ENCODE data around the gene TOR1AIP2. TPM values are rescaled to one million over a fixed set of nuclear protein-coding genes. Genes with fewer than 3 reads are reported as not detected.

The TOR1AIP2 gene
- polyA plus RNA-seq, 1 of the 3 experiments (the other 2 are of a cell fraction): 12.7 TPM

GRCh38 chr1:179807291-179807690 is 70.3 kb downstream of the TOR1AIP2 start:
- ChIA-PET CTCF (interaction anchor here (0.8 to 20.9 kb wide), 5 partner anchors 7 to 99 kb away, joined by 3 to 862 read pairs (median 87); no protein-coding TSS in a partner anchor), POLR2A (no interaction called here)
- H3K27me3 ChIP-seq (ENCODE audit: insufficient read depth): peaks cover 10% of the 10 kb centered on the region; the same call in 1 of the 2 replicates
- H3K4me3 ChIP-seq (ENCODE audit: low read depth in 2 of 2, low read length in 1 of 2): no peak overlapping the region
- 75% methylated on average over 5 of the region's 9 CpGs for WGBS (ENCODE audit: low lambda C conversion rate)
- H3K27ac ChIP-seq (ENCODE audit: low read depth in 2 of 2, low read length in 1 of 2): peak overlapping the region in 1 of 2 experiments; percentile 54; a peak in 1 of 4 replicates
- peaks cover 0 to 55% of the 10 kb centered on the region in 2 experiments; a peak in 1 of 4 replicates for H3K4me1 ChIP-seq (ENCODE audit: control insufficient read depth in 1 of 2, insufficient read depth in 2 of 2, low read depth in 1 of 2, low read length in 1 of 2)
- no peak overlapping the region for H2AFZ ChIP-seq (ENCODE audit: low read depth)
- no peak for DNase-seq
- H3K4me2 ChIP-seq: no peak overlapping the region
- no peaks in the 10 kb centered on the region for H3K36me3 ChIP-seq (replicated peaks in 1 of 2; ENCODE audit: control insufficient read depth in 1 of 2, insufficient read depth in 2 of 2, low read length in 1 of 2)
- no peaks in the 10 kb centered on the region for H3K79me2 ChIP-seq (ENCODE audit: insufficient read depth)
- no peaks in the 10 kb centered on the region for H3F3A ChIP-seq (replicated peaks; ENCODE audit: insufficient read depth)
- H3K9me3 ChIP-seq: no peaks in the 10 kb centered on the region
- no peaks in the 10 kb centered on the region for H4K20me1 ChIP-seq (ENCODE audit: insufficient read depth)
- H3K9ac ChIP-seq: no peak overlapping the region
- TF ChIP-seq RXRA (IDR thresholded peaks at IDR 0.05; ENCODE audit: borderline replicate concordance, low read depth): no peak
- no peak for TF ChIP-seq JUND (IDR thresholded peaks at IDR 0.05)
- no peak for TF ChIP-seq FOXM1 (IDR thresholded peaks at IDR 0.05; ENCODE audit: low read depth)
- TF ChIP-seq YY1 (IDR thresholded peaks at IDR 0.05; ENCODE audit: low read depth): no peak
- no peak for TF ChIP-seq RFX5 (IDR thresholded peaks at IDR 0.05; ENCODE audit: low read length)
- no peak for TF ChIP-seq EP300 (IDR thresholded peaks at IDR 0.05; ENCODE audit: borderline replicate concordance in 1 of 2, low read depth in 1 of 2, low read length in 1 of 2)
- TF ChIP-seq TAF1 (IDR thresholded peaks at IDR 0.05; ENCODE audit: borderline replicate concordance, low read depth, low read length): no peak
- TF ChIP-seq FOSL2 (IDR thresholded peaks at IDR 0.05; ENCODE audit: borderline replicate concordance, low read depth): no peak
- no peak for TF ChIP-seq TCF12 (IDR thresholded peaks at IDR 0.05)
- no peaks in the 10 kb centered on the region for H3K9me2 ChIP-seq

- no peak for DNase-seq
- CTCF ChIA-PET: interaction anchor here (3.3 to 20.9 kb wide), 2 partner anchors 8 to 99 kb away, joined by 26 to 862 read pairs; no protein-coding TSS in a partner anchor
Measured at GRCh38 chr1:179806333-179806732, 71.3 kb downstream of the TOR1AIP2 start.

More at GRCh38 chr1:179806333-179806732, 71.3 kb downstream of the TOR1AIP2 start:
- H2AFZ ChIP-seq (ENCODE audit: low read depth): no peak overlapping the region
- H3K9me2 ChIP-seq: no peaks in the 10 kb centered on the region
- H3K4me3 ChIP-seq (ENCODE audit: low read depth in 2 of 2, low read length in 1 of 2): no peak overlapping the region
- 61% methylated on average over 4 of the region's 4 CpGs for WGBS (ENCODE audit: low lambda C conversion rate)
- POLR2A ChIA-PET: interaction anchor here (0.9 kb wide), 1 partner anchor 100 kb away, joined by 4 read pairs; no protein-coding TSS in a partner anchor
- no peak for TF ChIP-seq MXI1 (IDR thresholded peaks at IDR 0.05; ENCODE audit: low read depth, low read length)
- no peak for TF ChIP-seq YY1 (IDR thresholded peaks at IDR 0.05; ENCODE audit: low read depth)
- TF ChIP-seq RXRA (IDR thresholded peaks at IDR 0.05; ENCODE audit: borderline replicate concordance, low read depth): no peak
- no peak for TF ChIP-seq REST (IDR thresholded peaks at IDR 0.05; ENCODE audit: low read depth, low read length)
- no peak for TF ChIP-seq TAF1 (IDR thresholded peaks at IDR 0.05; ENCODE audit: borderline replicate concordance, low read depth, low read length)
- no peak for TF ChIP-seq EZH2phosphoT487 (IDR thresholded peaks at IDR 0.05; ENCODE audit: borderline replicate concordance, low read depth)
- TF ChIP-seq, protein P1, sequence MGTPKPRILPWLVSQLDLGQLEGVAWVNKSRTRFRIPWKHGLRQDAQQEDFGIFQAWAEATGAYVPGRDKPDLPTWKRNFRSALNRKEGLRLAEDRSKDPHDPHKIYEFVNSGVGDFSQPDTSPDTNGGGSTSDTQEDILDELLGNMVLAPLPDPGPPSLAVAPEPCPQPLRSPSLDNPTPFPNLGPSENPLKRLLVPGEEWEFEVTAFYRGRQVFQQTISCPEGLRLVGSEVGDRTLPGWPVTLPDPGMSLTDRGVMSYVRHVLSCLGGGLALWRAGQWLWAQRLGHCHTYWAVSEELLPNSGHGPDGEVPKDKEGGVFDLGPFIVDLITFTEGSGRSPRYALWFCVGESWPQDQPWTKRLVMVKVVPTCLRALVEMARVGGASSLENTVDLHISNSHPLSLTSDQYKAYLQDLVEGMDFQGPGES (IDR thresholded peaks at IDR 0.05; ENCODE audit: low read depth, low read length): no peak
- TF ChIP-seq SMC3 (IDR thresholded peaks at IDR 0.05; ENCODE audit: low read depth, low read length): no peak
- no peak for TF ChIP-seq MAX (IDR thresholded peaks at IDR 0.05; ENCODE audit: low read depth)
- TF ChIP-seq FOXM1 (IDR thresholded peaks at IDR 0.05; ENCODE audit: low read depth): no peak
- peaks cover 0 to 51% of the 10 kb centered on the region in 2 experiments; a peak in 1 of 4 replicates for H3K4me1 ChIP-seq (ENCODE audit: control insufficient read depth in 1 of 2, insufficient read depth in 2 of 2, low read depth in 1 of 2, low read length in 1 of 2)
- no peaks in the 10 kb centered on the region for H3K36me3 ChIP-seq (replicated peaks in 1 of 2; ENCODE audit: control insufficient read depth in 1 of 2, insufficient read depth in 2 of 2, low read length in 1 of 2)
- no peak overlapping the region for H3K4me2 ChIP-seq
- no peaks in the 10 kb centered on the region for H3K9me3 ChIP-seq
- peak overlapping the region in 1 of 2 experiments; percentile 54; a peak in 1 of 4 replicates for H3K27ac ChIP-seq (ENCODE audit: low read depth in 2 of 2, low read length in 1 of 2)
- H3K27me3 ChIP-seq (ENCODE audit: insufficient read depth): peaks cover 10% of the 10 kb centered on the region; the same call in 1 of the 2 replicates
- H3K9ac ChIP-seq: no peak overlapping the region
- H4K20me1 ChIP-seq (ENCODE audit: insufficient read depth): no peaks in the 10 kb centered on the region
- no peaks in the 10 kb centered on the region for H3F3A ChIP-seq (replicated peaks; ENCODE audit: insufficient read depth)
- no peaks in the 10 kb centered on the region for H3K79me2 ChIP-seq (ENCODE audit: insufficient read depth)

All from SK-N-SH (cell line).